ENCODE results near the gene RBM41. TPM values are rescaled to one million over a fixed set of nuclear protein-coding genes. Genes with fewer than 3 reads are reported as not detected.
"Not testable (repeated sequence)": the region's sequence is repeated elsewhere in the genome, so short reads cannot be mapped to it uniquely, and the experiment has no call there.

Gene RBM41
- total and polyA plus RNA-seq, 2 experiments from 2014 or later: 40.7 to 43.5 TPM

- DNase-seq (ENCODE audit: low read depth in 1 of 2, low spot score in 1 of 2): no peak
- no peak for TF ChIP-seq CTCF (IDR thresholded peaks at IDR 0.05; ENCODE audit: low read depth, low read length)
- Histone ChIP-seq H3K27me3 (no peaks in the 10 kb centered on the region), H3K36me3 (peaks cover 23% of the 10 kb centered on the region), H3K9me3 (ENCODE audit: low read depth) (no peaks in the 10 kb centered on the region), H3K27ac (no peak overlapping the region), H3K4me1 (ENCODE audit: low read depth) (peaks cover 10% of the 10 kb centered on the region), H3K4me3 (no peak overlapping the region)
These were observed 661 bp upstream of the RBM41 start for GRCh38 chrX:107119283-107119682.

GRCh38 chrX:107117993-107118321 lies 665 bp downstream of the RBM41 start:
- TF ChIP-seq CTCF (IDR thresholded peaks at IDR 0.05; ENCODE audit: low read depth, low read length): no peak
- peak overlapping the region; percentile 68 for H3K4me3 ChIP-seq
- no peaks in the 10 kb centered on the region for H3K27me3 ChIP-seq
- H3K36me3 ChIP-seq: peaks cover 35% of the 10 kb centered on the region
- no peaks in the 10 kb centered on the region for H3K9me3 ChIP-seq (ENCODE audit: low read depth)
- H3K27ac ChIP-seq: peak overlapping the region; percentile 93
- H3K4me1 ChIP-seq (ENCODE audit: low read depth): peaks cover 16% of the 10 kb centered on the region
- DNase-seq (ENCODE audit: low read depth in 1 of 2, low spot score in 1 of 2): peak in 1 of 2 donors; percentile 2

GRCh38 chrX:107107459-107107858 lies 11.2 kb downstream of the RBM41 start:
- Histone ChIP-seq H3K27ac (no peak overlapping the region), H3K4me3 (no peak overlapping the region), H3K27me3 (no peaks in the 10 kb centered on the region), H3K9me3 (ENCODE audit: low read depth) (no peaks in the 10 kb centered on the region), H3K36me3 (peaks cover 38% of the 10 kb centered on the region), H3K4me1 (ENCODE audit: low read depth) (no peaks in the 10 kb centered on the region)
- no peak for DNase-seq (ENCODE audit: low read depth in 1 of 2, low spot score in 1 of 2)
- TF ChIP-seq CTCF (IDR thresholded peaks at IDR 0.05; ENCODE audit: low read depth, low read length): no peak

GRCh38 chrX:107102980-107103379 lies 15.6 kb downstream of the RBM41 start:
- peaks cover 26% of the 10 kb centered on the region for H3K36me3 ChIP-seq
- H3K27ac ChIP-seq: no peak overlapping the region
- TF ChIP-seq CTCF (IDR thresholded peaks at IDR 0.05; ENCODE audit: low read depth, low read length): no peak
- H3K4me3 ChIP-seq: no peak overlapping the region
- no peaks in the 10 kb centered on the region for H3K27me3 ChIP-seq
- no peaks in the 10 kb centered on the region for H3K4me1 ChIP-seq (ENCODE audit: low read depth)
- no peaks in the 10 kb centered on the region for H3K9me3 ChIP-seq (ENCODE audit: low read depth)
- DNase-seq (ENCODE audit: low read depth in 1 of 2, low spot score in 1 of 2): peak; percentile 13 to 14

GRCh38 chrX:107076158-107076557 lies 42.5 kb downstream of the RBM41 start:
- Histone ChIP-seq H3K36me3 (peaks cover 9% of the 10 kb centered on the region), H3K27me3 (no peaks in the 10 kb centered on the region), H3K4me3 (no peak overlapping the region), H3K9me3 (ENCODE audit: low read depth) (peaks cover 4% of the 10 kb centered on the region), H3K4me1 (ENCODE audit: low read depth) (no peaks in the 10 kb centered on the region), H3K27ac (no peak overlapping the region)
- no peak for DNase-seq (ENCODE audit: low read depth in 1 of 2, low spot score in 1 of 2)
- no peak for TF ChIP-seq CTCF (IDR thresholded peaks at IDR 0.05; ENCODE audit: low read depth, low read length)

- H3K27ac ChIP-seq; H3K4me1 ChIP-seq (ENCODE audit: low read depth); H3K36me3 ChIP-seq; H3K9me3 ChIP-seq (ENCODE audit: low read depth); H3K4me3 ChIP-seq; H3K27me3 ChIP-seq; DNase-seq (ENCODE audit: low read depth in 1 of 2, low spot score in 1 of 2): not testable (repeated sequence)
These were observed 60.9 kb downstream of the RBM41 start for GRCh38 chrX:107057731-107058130.
